ENCODE measurements around the gene APBA3.

DNA sequence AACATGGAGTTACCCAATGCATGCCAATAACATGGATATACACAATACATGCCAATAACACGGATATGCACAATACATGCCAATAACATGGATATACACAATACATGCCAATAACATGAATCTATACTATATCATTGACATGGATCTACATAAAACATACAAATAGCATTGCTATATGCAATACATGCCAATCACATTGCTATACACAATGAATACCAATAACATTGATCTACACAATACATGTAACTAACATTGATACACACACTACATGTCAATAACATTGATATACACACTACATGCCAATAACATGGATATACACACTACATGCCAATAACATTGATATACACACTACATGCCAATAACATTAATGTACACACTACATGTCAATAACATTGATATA is 60.3 kb downstream of the APBA3 start:
- TF ChIP-seq, protein P1, sequence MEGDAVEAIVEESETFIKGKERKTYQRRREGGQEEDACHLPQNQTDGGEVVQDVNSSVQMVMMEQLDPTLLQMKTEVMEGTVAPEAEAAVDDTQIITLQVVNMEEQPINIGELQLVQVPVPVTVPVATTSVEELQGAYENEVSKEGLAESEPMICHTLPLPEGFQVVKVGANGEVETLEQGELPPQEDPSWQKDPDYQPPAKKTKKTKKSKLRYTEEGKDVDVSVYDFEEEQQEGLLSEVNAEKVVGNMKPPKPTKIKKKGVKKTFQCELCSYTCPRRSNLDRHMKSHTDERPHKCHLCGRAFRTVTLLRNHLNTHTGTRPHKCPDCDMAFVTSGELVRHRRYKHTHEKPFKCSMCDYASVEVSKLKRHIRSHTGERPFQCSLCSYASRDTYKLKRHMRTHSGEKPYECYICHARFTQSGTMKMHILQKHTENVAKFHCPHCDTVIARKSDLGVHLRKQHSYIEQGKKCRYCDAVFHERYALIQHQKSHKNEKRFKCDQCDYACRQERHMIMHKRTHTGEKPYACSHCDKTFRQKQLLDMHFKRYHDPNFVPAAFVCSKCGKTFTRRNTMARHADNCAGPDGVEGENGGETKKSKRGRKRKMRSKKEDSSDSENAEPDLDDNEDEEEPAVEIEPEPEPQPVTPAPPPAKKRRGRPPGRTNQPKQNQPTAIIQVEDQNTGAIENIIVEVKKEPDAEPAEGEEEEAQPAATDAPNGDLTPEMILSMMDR (IDR thresholded peaks at IDR 0.05) = no peak
- TF ChIP-seq POLR2AphosphoS5 (IDR thresholded peaks at IDR 0.05) (no peak), POLR2A (IDR thresholded peaks at IDR 0.05) (no peak)
